HFFc6 (cell line): ENCODE data around the gene EBF3. TPM values are rescaled to one million over a fixed set of nuclear protein-coding genes. Genes with fewer than 3 reads are reported as not detected.

ENCODE experiments used
- DNase-seq: peaks from one replicate; pipeline ENCODE4 v3.0.0-alpha.2; 2018
- H3K27ac Mint-ChIP-seq: 2 replicates; pipeline ENCODE4 v1.8.0; 2020; ENCODE audit warnings: mild to moderate bottlenecking, mixed read lengths
- H3K27me3 Mint-ChIP-seq: 2 replicates; pipeline ENCODE4 v1.8.0; 2021; ENCODE audit warnings: mild to moderate bottlenecking, moderate library complexity, mixed read lengths; ENCODE audit not compliant: insufficient read depth
- H3K36me3 Mint-ChIP-seq: 2 replicates; pipeline ENCODE4 v1.8.0; 2021; ENCODE audit warnings: low read depth, mixed read lengths
- H3K4me1 Mint-ChIP-seq: 2 replicates; pipeline ENCODE4 v1.8.0; 2020; ENCODE audit warnings: low read depth, mixed read lengths
- H3K4me3 Mint-ChIP-seq: 2 replicates; pipeline ENCODE4 v1.8.0; 2020; ENCODE audit warnings: mild to moderate bottlenecking, moderate library complexity, mixed read lengths
- H3K9me3 Mint-ChIP-seq: 2 replicates; pipeline ENCODE4 v1.8.0; 2020; ENCODE audit warnings: mild to moderate bottlenecking, mixed read lengths
- CTCF ChIP-seq: fragments of 200-600 bp; sonication (generic); IDR thresholded peaks from 2 replicates; pipeline ENCODE4 v1.5.0; 2021; ENCODE audit warnings: antibody characterized with exemption, mild to moderate bottlenecking
- total RNA-seq, 6 experiments: library from RNA; stranded (reverse); fragmentation: NEBNext Ultra II Directional; extraction: Animal tissue kit (Norgen Biotek cat#: 25700); gene quantifications; 2 replicates in 1 of 6; 3 replicates in 5 of 6; pipeline ENCODE4 v1.2.3, GENCODE V29; 2021

Gene EBF3
- total RNA-seq, 6 experiments from 2014 or later = 0.14 to 0.39 (median 0.21) TPM; not detected in 2

- H3K27me3 Mint-ChIP-seq = peaks cover 3% of the 10 kb centered on the region; the same call in 1 of the 2 replicates
- peaks cover 4% of the 10 kb centered on the region; the same call in 1 of the 2 replicates for H3K9me3 Mint-ChIP-seq
- H3K36me3 Mint-ChIP-seq = no peaks in the 10 kb centered on the region
- H3K27ac Mint-ChIP-seq = no peak overlapping the region
- TF ChIP-seq CTCF = no peak
- DNase-seq = no peak
- H3K4me1 Mint-ChIP-seq = no peaks in the 10 kb centered on the region
- H3K4me3 Mint-ChIP-seq = no peak overlapping the region
Observed at GRCh38 chr10:129890170-129890569, 73.9 kb downstream of the EBF3 start.

GRCh38 chr10:129888784-129889616, 75.1 kb downstream of the EBF3 start:
- no peak overlapping the region for H3K4me3 Mint-ChIP-seq
- no peak overlapping the region for H3K27ac Mint-ChIP-seq
- peak; percentile 71 for TF ChIP-seq CTCF
- no peaks in the 10 kb centered on the region for H3K4me1 Mint-ChIP-seq
- H3K9me3 Mint-ChIP-seq = peaks cover 4% of the 10 kb centered on the region; the same call in 1 of the 2 replicates
- H3K36me3 Mint-ChIP-seq = no peaks in the 10 kb centered on the region
- DNase-seq = no peak
- H3K27me3 Mint-ChIP-seq = peaks cover 3% of the 10 kb centered on the region; the same call in 1 of the 2 replicates

- no peak for TF ChIP-seq CTCF
- no peak for DNase-seq
- H3K9me3 Mint-ChIP-seq = peaks cover 4% of the 10 kb centered on the region; the same call in 1 of the 2 replicates
- no peaks in the 10 kb centered on the region for H3K4me1 Mint-ChIP-seq
- no peaks in the 10 kb centered on the region for H3K36me3 Mint-ChIP-seq
- H3K4me3 Mint-ChIP-seq = no peak overlapping the region
- no peak overlapping the region for H3K27ac Mint-ChIP-seq
- peaks cover 3% of the 10 kb centered on the region; the same call in 1 of the 2 replicates for H3K27me3 Mint-ChIP-seq
Observed at GRCh38 chr10:129887986-129888783, 75.9 kb downstream of the EBF3 start.

- Mint-ChIP-seq H3K36me3 (no peaks in the 10 kb centered on the region), H3K27ac (no peak overlapping the region), H3K4me3 (no peak overlapping the region), H3K9me3 (peaks cover 4% of the 10 kb centered on the region; the same call in 1 of the 2 replicates), H3K4me1 (no peaks in the 10 kb centered on the region), H3K27me3 (peaks cover 3% of the 10 kb centered on the region; the same call in 1 of the 2 replicates)
- no peak for DNase-seq
- TF ChIP-seq CTCF = no peak
Observed at GRCh38 chr10:129887381-129887905, 76.6 kb downstream of the EBF3 start.

GRCh38 chr10:129886263-129886662, 77.8 kb downstream of the EBF3 start:
- no peaks in the 10 kb centered on the region for H3K27me3 Mint-ChIP-seq

More at GRCh38 chr10:129886263-129886662, 77.8 kb downstream of the EBF3 start:
- Mint-ChIP-seq H3K4me1 (no peaks in the 10 kb centered on the region), H3K9me3 (peaks cover 4% of the 10 kb centered on the region; the same call in 1 of the 2 replicates), H3K36me3 (no peaks in the 10 kb centered on the region), H3K27ac (no peak overlapping the region), H3K4me3 (no peak overlapping the region)
- DNase-seq = no peak
- no peak for TF ChIP-seq CTCF
